Psoas muscle (tissue), 8 donors: ENCODE results near the gene ENPP5. TPM values are rescaled to one million over a fixed set of nuclear protein-coding genes. Genes with fewer than 3 reads are reported as not detected.
"Not testable (repeated sequence)": the region's sequence is repeated elsewhere in the genome, so short reads cannot be mapped to it uniquely, and the experiment has no call there.

Experiments used
- ATAC-seq, 4 donors: fragments of 200-7000 bp; cut with Tn5 transposase; one replicate each; pipeline ENCODE4 v1.9.1; 2020; ENCODE audit warnings: moderate library complexity in 3 of 4, mild to moderate bottlenecking in 2 of 4
- DNase-seq, 2 donors: peaks; one replicate each; pipeline ENCODE4 v3.0.0-alpha.2; 2020
- H3K27ac ChIP-seq: fragments of 200-600 bp; one replicate; pipeline ENCODE4 v1.8.0; 2022
- H3K27me3 ChIP-seq, 3 donors: fragments of 200-600 bp in 1 of 3; one replicate each; pipeline versions ENCODE4 v1.6.1 to v1.8.0; 2013 to 2022; ENCODE audit warnings: low read length in 2 of 3, mild to moderate bottlenecking in 2 of 3, moderate library complexity in 1 of 3; ENCODE audit not compliant: insufficient read depth in 3 of 3
- H3K36me3 ChIP-seq, 2 donors: fragments of 200-600 bp in 1 of 2; one replicate each; pipeline versions ENCODE4 v1.6.1 to v1.8.0; 2013 to 2022; ENCODE audit warnings: low read depth in 1 of 2, mild to moderate bottlenecking in 1 of 2, moderate library complexity in 1 of 2; ENCODE audit not compliant: insufficient read depth in 1 of 2
- H3K4me1 ChIP-seq: fragments of 200-600 bp; one replicate; pipeline ENCODE4 v1.8.0; 2022
- H3K4me3 ChIP-seq: fragments of 200-600 bp; one replicate; pipeline ENCODE4 v1.8.0; 2022; ENCODE audit warnings: mild to moderate bottlenecking
- H3K9me3 ChIP-seq: fragments of 200-600 bp; one replicate; pipeline ENCODE4 v1.8.0; 2022
- WGBS, 3 donors: extraction: QIAGEN DNeasy Blood & Tissue Kit; methylation state at CpG; one replicate each; pipeline versions ENCODE4 v1.1.6 to v1.1.7; 2013; 5-methylcytosine and 5-hydroxymethylcytosine counted together
- intact Hi-C, 2 donors: fragments of 100-400 bp; cut with DNase I; formaldehyde crosslinking; loops; one replicate each; pipeline versions ENCODE4 v1.11.0 to v1.14.2; 2022
- polyA plus RNA-seq, 3 donors: library from polyadenylated mRNA; stranded (reverse); fragments of 200-250 nt; gene quantifications; one replicate each; pipeline ENCODE4 v1.2.3, GENCODE V29; 2013
- total RNA-seq, 4 donors: library from RNA; stranded (reverse); fragmentation: NEBNext Ultra II Directional in 2 of 4; extraction: Animal tissue kit (Norgen Biotek cat#: 25700) in 2 of 4; gene quantifications; one replicate each; pipeline versions ENCODE4 v1.2.1 to v1.2.4, GENCODE V29; 2021 to 2023
- TF ChIP-seq, protein P1 (sequence below): fragments of 200-600 bp; IDR thresholded peaks from one replicate; pipeline ENCODE4 v1.8.0; 2022; ENCODE audit warnings: antibody characterized with exemption
- donor health status: healthy with polysubstance abuse.
- donor health status: DM: no; HTN: no; CAD: no; lungs with moderate emphysema.
- donor health status: Bipolar disorder and iron deficiency.
- donor health status: healthy.
- donor health status: DM: yes; HTN: yes; CAD: no.
- donor health status: DM: no; HTN: no; CAD: no.
- donor health status: DM: no; HTN: no; CAD: no.
- donor health status: DM: yes; HTN: yes; CAD: no.

ENPP5 gene
- total and polyA plus RNA-seq, 7 donors: 1.8 to 26.8 (median 5.4) TPM

DNA sequence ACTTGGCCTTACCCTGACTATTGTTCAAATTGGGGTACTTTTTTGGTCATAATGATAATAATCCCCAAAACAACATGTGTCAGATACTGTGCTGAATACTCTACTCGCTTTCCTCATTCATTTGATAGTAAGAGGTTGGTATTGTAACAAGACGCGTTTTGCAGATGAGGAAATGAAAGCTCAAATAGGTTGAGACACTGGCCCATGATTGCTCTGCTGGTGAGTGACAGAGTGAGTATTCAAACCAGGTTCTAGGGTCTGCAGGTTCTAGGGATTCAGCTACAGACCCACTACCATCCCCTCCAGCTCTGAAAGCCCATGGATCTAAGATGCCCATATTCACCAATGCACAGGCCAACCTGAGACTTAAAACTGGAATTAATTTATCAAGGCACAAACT, 42.3 kb downstream of the ENPP5 start:
- intact Hi-C loops: no loop called here
- no peaks in the 10 kb centered on the region for H3K36me3 ChIP-seq
- DNase-seq: no peak
- H3K4me3 ChIP-seq: peak overlapping the region; percentile 94
- peak overlapping the region; percentile 65 for H3K27ac ChIP-seq
- H3K4me1 ChIP-seq: peaks cover 31% of the 10 kb centered on the region
- H3K9me3 ChIP-seq: no peaks in the 10 kb centered on the region
- WGBS, 3 donors: 63 to 89% (median 71%) methylated on average over 3 of the region's 3 CpGs
- no peaks in the 10 kb centered on the region for H3K27me3 ChIP-seq
- no peak for ATAC-seq
- TF ChIP-seq, protein P1, sequence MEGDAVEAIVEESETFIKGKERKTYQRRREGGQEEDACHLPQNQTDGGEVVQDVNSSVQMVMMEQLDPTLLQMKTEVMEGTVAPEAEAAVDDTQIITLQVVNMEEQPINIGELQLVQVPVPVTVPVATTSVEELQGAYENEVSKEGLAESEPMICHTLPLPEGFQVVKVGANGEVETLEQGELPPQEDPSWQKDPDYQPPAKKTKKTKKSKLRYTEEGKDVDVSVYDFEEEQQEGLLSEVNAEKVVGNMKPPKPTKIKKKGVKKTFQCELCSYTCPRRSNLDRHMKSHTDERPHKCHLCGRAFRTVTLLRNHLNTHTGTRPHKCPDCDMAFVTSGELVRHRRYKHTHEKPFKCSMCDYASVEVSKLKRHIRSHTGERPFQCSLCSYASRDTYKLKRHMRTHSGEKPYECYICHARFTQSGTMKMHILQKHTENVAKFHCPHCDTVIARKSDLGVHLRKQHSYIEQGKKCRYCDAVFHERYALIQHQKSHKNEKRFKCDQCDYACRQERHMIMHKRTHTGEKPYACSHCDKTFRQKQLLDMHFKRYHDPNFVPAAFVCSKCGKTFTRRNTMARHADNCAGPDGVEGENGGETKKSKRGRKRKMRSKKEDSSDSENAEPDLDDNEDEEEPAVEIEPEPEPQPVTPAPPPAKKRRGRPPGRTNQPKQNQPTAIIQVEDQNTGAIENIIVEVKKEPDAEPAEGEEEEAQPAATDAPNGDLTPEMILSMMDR: no peak

DNA sequence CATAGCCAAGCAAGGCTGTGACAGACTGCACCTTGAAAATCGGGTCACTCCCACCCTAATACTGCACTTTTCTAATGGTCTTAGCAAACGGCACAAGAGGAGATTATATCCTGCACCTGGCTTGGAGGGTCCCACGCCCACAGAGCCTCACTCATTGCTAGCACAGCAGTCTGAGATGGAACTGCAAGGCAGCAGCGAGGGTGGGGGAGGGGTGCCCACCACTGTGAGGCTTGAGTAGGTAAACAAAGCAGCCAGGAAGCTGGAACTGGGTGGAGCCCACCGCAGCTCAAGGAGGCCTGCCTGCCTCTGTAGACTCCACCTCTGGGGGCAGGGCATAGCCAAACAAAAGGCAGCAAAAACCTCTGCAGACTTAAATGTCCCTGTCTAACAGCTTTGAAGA, 51.1 kb downstream of the ENPP5 start:
- H3K4me1 ChIP-seq, H3K9me3 ChIP-seq, DNase-seq, H3K27me3 ChIP-seq, H3K36me3 ChIP-seq, H3K4me3 ChIP-seq, H3K27ac ChIP-seq, ATAC-seq, intact Hi-C loops: not testable (repeated sequence)
- 63 to 90% (median 75%) methylated on average over 5 of the region's 5 CpGs for WGBS, 3 donors

DNA sequence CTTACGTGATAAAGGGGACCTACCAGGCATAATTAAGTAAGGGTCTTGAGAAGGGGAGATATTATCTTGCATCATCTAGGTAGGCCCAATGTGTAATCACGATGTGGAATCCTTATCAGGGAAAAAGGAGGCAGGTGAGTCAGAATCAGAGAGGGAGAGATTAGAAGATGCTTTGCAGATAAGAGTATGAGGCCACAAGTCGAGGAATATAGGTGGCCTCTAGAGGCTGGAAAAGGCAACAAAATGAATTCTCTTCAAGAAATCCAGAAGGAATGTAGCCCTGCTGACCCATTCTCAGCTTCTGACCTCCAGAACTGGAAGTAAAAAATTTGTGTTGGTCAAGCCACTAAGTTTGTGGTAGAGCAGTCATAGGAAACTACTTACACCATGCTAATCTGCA, 51.9 kb downstream of the ENPP5 start:
- Histone ChIP-seq H3K4me3 (no peak overlapping the region), H3K36me3 (no peaks in the 10 kb centered on the region), H3K27me3 (no peaks in the 10 kb centered on the region), H3K4me1 (peaks cover 8% of the 10 kb centered on the region), H3K9me3 (no peaks in the 10 kb centered on the region), H3K27ac (no peak overlapping the region)
- intact Hi-C loops: no loop called here
- TF ChIP-seq, protein P1: no peak
- DNase-seq (no peak), ATAC-seq (no peak)
- WGBS, 3 donors: 86 to 92% (median 90%) methylated on average over 3 of the region's 3 CpGs

DNA sequence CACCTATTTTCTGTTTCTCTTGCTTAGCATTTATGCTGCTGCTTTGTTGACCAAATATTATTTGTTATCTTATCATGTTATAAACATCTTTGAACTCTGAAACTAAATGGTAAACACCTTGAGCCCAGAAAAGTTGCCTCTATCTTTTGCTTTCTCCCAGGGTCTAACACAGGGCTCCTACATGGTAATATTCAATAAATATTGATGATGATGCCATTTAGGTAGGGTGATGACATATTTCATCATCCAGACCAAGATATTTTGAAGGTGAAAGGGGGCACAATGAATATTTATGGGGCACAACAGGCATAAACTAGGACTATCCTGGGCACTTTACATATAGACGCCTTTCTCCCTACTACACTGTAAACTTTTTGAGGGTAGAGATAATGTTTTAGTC, 52.6 kb downstream of the ENPP5 start:
- Histone ChIP-seq H3K4me1 (peaks cover 8% of the 10 kb centered on the region), H3K27ac (no peak overlapping the region), H3K36me3 (no peaks in the 10 kb centered on the region), H3K4me3 (no peak overlapping the region), H3K9me3 (no peaks in the 10 kb centered on the region), H3K27me3 (no peaks in the 10 kb centered on the region)
- no peak for ATAC-seq
- 94% methylated on average over 1 of the region's 1 CpG for WGBS, 3 donors
- DNase-seq: no peak
- TF ChIP-seq, protein P1: no peak
- intact Hi-C loops: no loop called here

DNA sequence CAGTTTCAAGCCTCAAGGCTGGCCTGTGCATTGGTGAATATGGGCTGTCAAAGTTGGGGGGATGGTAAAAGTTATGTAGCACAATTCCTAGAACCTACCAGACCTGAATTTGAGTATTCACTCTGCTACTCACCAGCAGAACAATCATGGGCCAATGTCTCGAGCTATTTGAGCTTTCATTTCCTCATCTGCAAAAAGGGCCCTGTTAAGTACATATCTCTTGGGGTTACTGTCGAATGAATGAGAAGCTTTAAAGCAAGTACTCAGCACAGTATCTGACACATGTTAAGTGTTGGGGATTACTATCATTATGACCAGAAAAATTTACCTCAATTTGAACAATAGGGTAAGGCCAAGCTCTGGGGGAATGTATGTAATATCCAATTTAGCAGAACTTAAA, 54.5 kb downstream of the ENPP5 start:
- intact Hi-C loops: no loop called here
- Histone ChIP-seq H3K36me3 (no peaks in the 10 kb centered on the region), H3K27me3 (no peaks in the 10 kb centered on the region), H3K4me1 (peaks cover 8% of the 10 kb centered on the region), H3K4me3 (no peak overlapping the region), H3K27ac (no peak overlapping the region), H3K9me3 (no peaks in the 10 kb centered on the region)
- TF ChIP-seq, protein P1: no peak
- ATAC-seq: no peak
- WGBS, 3 donors: 67 to 78% (median 77%) methylated on average over 2 of the region's 2 CpGs
- no peak for DNase-seq
